Urinary bladder (tissue), 4 donors: ENCODE data around the gene DSCAM. TPM values are rescaled to one million over a fixed set of nuclear protein-coding genes. Genes with fewer than 3 reads are reported as not detected.

Experiments used
- DNase-seq: peaks from one replicate; pipeline ENCODE4 v3.0.0-alpha.2; 2015; ENCODE audit errors: extremely low spot score
- H3K27ac ChIP-seq: one replicate; pipeline ENCODE4 v1.5.1; 2013; ENCODE audit warnings: low read depth, mild to moderate bottlenecking, moderate library complexity
- H3K36me3 ChIP-seq: one replicate; pipeline ENCODE4 v1.6.1; 2013; ENCODE audit warnings: mild to moderate bottlenecking, moderate library complexity; ENCODE audit not compliant: insufficient read depth
- H3K4me1 ChIP-seq: one replicate; pipeline ENCODE4 v1.6.1; 2013; ENCODE audit warnings: mild to moderate bottlenecking, moderate library complexity; ENCODE audit not compliant: insufficient read depth
- H3K4me3 ChIP-seq: one replicate; pipeline ENCODE4 v1.5.1; 2013; ENCODE audit warnings: low read depth, low read length
- WGBS: extraction: QIAGEN DNeasy Blood & Tissue Kit; methylation state at CpG from one replicate; pipeline ENCODE4 v1.1.7; 2013; 5-methylcytosine and 5-hydroxymethylcytosine counted together
- polyA plus RNA-seq: library from polyadenylated mRNA; stranded (reverse); fragments of 200-250 nt; gene quantifications from one replicate; pipeline ENCODE4 v1.2.3, GENCODE V29; 2013
- total RNA-seq: library from RNA; depleted of rRNA; stranded (reverse); fragments of >200 nt; gene quantifications from one replicate; pipeline ENCODE4 v1.2.3, GENCODE V29; 2014
- donor health status: healthy with polysubstance abuse.
- donor health status: healthy.

DSCAM gene
- total and polyA plus RNA-seq, 2 donors: 0.03 to 0.21 TPM

GRCh38 chr21:40011371-40011770 lies 835.6 kb downstream of the DSCAM start:
- Histone ChIP-seq H3K27ac (no peak overlapping the region), H3K4me3 (no peak overlapping the region), H3K4me1 (no peaks in the 10 kb centered on the region), H3K36me3 (no peaks in the 10 kb centered on the region)
- peak; percentile 6 for DNase-seq
- WGBS: 17% methylated on average over 1 of the region's 1 CpG

- 4% methylated on average over 1 of the region's 1 CpG for WGBS
- H3K27ac ChIP-seq: no peak overlapping the region
- no peak for DNase-seq
These were observed 844.0 kb downstream of the DSCAM start for GRCh38 chr21:40002978-40003377.

GRCh38 chr21:39984286-39984991 lies 862.5 kb downstream of the DSCAM start:
- Histone ChIP-seq H3K36me3 (no peaks in the 10 kb centered on the region), H3K27ac (no peak overlapping the region), H3K4me1 (no peaks in the 10 kb centered on the region), H3K4me3 (no peak overlapping the region)
- 62% methylated on average over 19 of the region's 19 CpGs for WGBS
- DNase-seq: peak; percentile 68

More at GRCh38 chr21:40002978-40003377, 844.0 kb downstream of the DSCAM start:
- no peak overlapping the region for H3K4me3 ChIP-seq
- no peaks in the 10 kb centered on the region for H3K36me3 ChIP-seq
- H3K4me1 ChIP-seq: no peaks in the 10 kb centered on the region

GRCh38 chr21:39980241-39980820 lies 866.6 kb downstream of the DSCAM start:
- Histone ChIP-seq H3K4me1 (no peaks in the 10 kb centered on the region), H3K4me3 (no peak overlapping the region), H3K36me3 (no peaks in the 10 kb centered on the region), H3K27ac (no peak overlapping the region)
- WGBS: 46% methylated on average over 6 of the region's 6 CpGs
- DNase-seq: peak; percentile 21

- no peak overlapping the region for H3K4me3 ChIP-seq
- no peaks in the 10 kb centered on the region for H3K4me1 ChIP-seq
- no peaks in the 10 kb centered on the region for H3K36me3 ChIP-seq
- no peak for DNase-seq
- no peak overlapping the region for H3K27ac ChIP-seq
- WGBS: 90% methylated on average over 8 of the region's 8 CpGs
These were observed 867.6 kb downstream of the DSCAM start for GRCh38 chr21:39979321-39979720.

GRCh38 chr21:39976800-39977199 lies 870.2 kb downstream of the DSCAM start:
- Histone ChIP-seq H3K27ac (no peak overlapping the region), H3K4me3 (no peak overlapping the region), H3K4me1 (no peaks in the 10 kb centered on the region), H3K36me3 (no peaks in the 10 kb centered on the region)
- 75% methylated on average over 5 of the region's 5 CpGs for WGBS
- DNase-seq: no peak

- Histone ChIP-seq H3K36me3 (no peaks in the 10 kb centered on the region), H3K4me1 (no peaks in the 10 kb centered on the region), H3K4me3 (no peak overlapping the region), H3K27ac (no peak overlapping the region)
- 88% methylated on average over 14 of the region's 14 CpGs for WGBS
- no peak for DNase-seq
These were observed 873.8 kb downstream of the DSCAM start for GRCh38 chr21:39972976-39973770.

GRCh38 chr21:39972471-39972870 lies 874.5 kb downstream of the DSCAM start:
- H3K27ac ChIP-seq: no peak overlapping the region
- H3K4me1 ChIP-seq: no peaks in the 10 kb centered on the region
- no peaks in the 10 kb centered on the region for H3K36me3 ChIP-seq
- DNase-seq: no peak
- WGBS: 69% methylated on average over 4 of the region's 4 CpGs
- H3K4me3 ChIP-seq: no peak overlapping the region

- Histone ChIP-seq H3K4me3 (no peak overlapping the region), H3K36me3 (no peaks in the 10 kb centered on the region), H3K27ac (no peak overlapping the region), H3K4me1 (no peaks in the 10 kb centered on the region)
- 14% methylated on average over 2 of the region's 2 CpGs for WGBS
- DNase-seq: no peak
These were observed 875.0 kb downstream of the DSCAM start for GRCh38 chr21:39971956-39972355.

- no peak overlapping the region for H3K27ac ChIP-seq
- 85% methylated on average over 8 of the region's 8 CpGs for WGBS
- no peaks in the 10 kb centered on the region for H3K4me1 ChIP-seq
- DNase-seq: no peak
- H3K36me3 ChIP-seq: no peaks in the 10 kb centered on the region
- H3K4me3 ChIP-seq: no peak overlapping the region
These were observed 877.1 kb downstream of the DSCAM start for GRCh38 chr21:39969691-39970364.

- no peaks in the 10 kb centered on the region for H3K36me3 ChIP-seq
- DNase-seq: no peak
- H3K4me3 ChIP-seq: no peak overlapping the region
- 91% methylated on average over 2 of the region's 2 CpGs for WGBS
- H3K4me1 ChIP-seq: no peaks in the 10 kb centered on the region
- H3K27ac ChIP-seq: no peak overlapping the region
These were observed 878.9 kb downstream of the DSCAM start for GRCh38 chr21:39968010-39968409.

GRCh38 chr21:39966786-39967185 lies 880.2 kb downstream of the DSCAM start:
- no peaks in the 10 kb centered on the region for H3K4me1 ChIP-seq
- no peak for DNase-seq
- H3K4me3 ChIP-seq: no peak overlapping the region
- no peaks in the 10 kb centered on the region for H3K36me3 ChIP-seq
- 89% methylated on average over 3 of the region's 3 CpGs for WGBS
- H3K27ac ChIP-seq: no peak overlapping the region

- H3K36me3 ChIP-seq: no peaks in the 10 kb centered on the region
- 92% methylated on average over 1 of the region's 1 CpG for WGBS
- no peaks in the 10 kb centered on the region for H3K4me1 ChIP-seq
- no peak overlapping the region for H3K27ac ChIP-seq
- no peak for DNase-seq
- no peak overlapping the region for H3K4me3 ChIP-seq
These were observed 881.9 kb downstream of the DSCAM start for GRCh38 chr21:39965026-39965425.
